Right atrium auricular region (tissue), 2 donors: ENCODE measurements around the gene TEKT2. TPM values are rescaled to one million over a fixed set of nuclear protein-coding genes. Genes with fewer than 3 reads are reported as not detected.
A peak's percentile ranks its signal among the peaks of the same experiment; 100 is the strongest.

ENCODE experiments used
- DNase-seq: peaks from one replicate; pipeline ENCODE4 v3.0.0-alpha.2; 2019; ENCODE audit warnings: low spot score
- H3K27ac ChIP-seq, 2 donors: fragments of 200-600 bp; sonication (generic); 1 replicate in 1 of 2; 2 replicates in 1 of 2; pipeline ENCODE4 v1.5.1; 2016 to 2019
- H3K27me3 ChIP-seq, 2 donors: fragments of 200-600 bp; sonication (generic); one replicate each; pipeline versions ENCODE4 v1.5.1 to v1.6.0; 2017 to 2019
- H3K36me3 ChIP-seq: fragments of 200-600 bp; sonication (generic); one replicate; pipeline ENCODE4 v1.5.1; 2016
- H3K4me1 ChIP-seq, 2 donors: fragments of 200-600 bp; sonication (generic); one replicate each; pipeline versions ENCODE4 v1.5.1 to v1.6.0; 2017 to 2019
- H3K4me3 ChIP-seq, 2 donors: fragments of 200-600 bp; sonication (generic); 1 replicate in 1 of 2; 2 replicates in 1 of 2; pipeline ENCODE4 v1.5.1; 2017 to 2019; ENCODE audit warnings: mild to moderate bottlenecking in 1 of 2, moderate library complexity in 1 of 2
- H3K9me3 ChIP-seq, 2 donors: fragments of 200-600 bp; sonication (generic); one replicate each; pipeline ENCODE4 v1.5.1; 2019
- CTCF ChIP-seq, 2 donors: fragments of 200-600 bp; sonication (generic); IDR thresholded peaks; one replicate each; pipeline ENCODE4 v1.5.1; 2019; ENCODE audit warnings: antibody characterized with exemption in 2 of 2
- total RNA-seq, 2 donors: library from RNA; depleted of rRNA; stranded (reverse); fragments of >200 nt; gene quantifications; one replicate each; pipeline ENCODE4 v1.1.0, GENCODE V29; 2016

The TEKT2 gene
- total RNA-seq, 2 donors from 2014 or later: 0.41 TPM; not detected in 1

DNA sequence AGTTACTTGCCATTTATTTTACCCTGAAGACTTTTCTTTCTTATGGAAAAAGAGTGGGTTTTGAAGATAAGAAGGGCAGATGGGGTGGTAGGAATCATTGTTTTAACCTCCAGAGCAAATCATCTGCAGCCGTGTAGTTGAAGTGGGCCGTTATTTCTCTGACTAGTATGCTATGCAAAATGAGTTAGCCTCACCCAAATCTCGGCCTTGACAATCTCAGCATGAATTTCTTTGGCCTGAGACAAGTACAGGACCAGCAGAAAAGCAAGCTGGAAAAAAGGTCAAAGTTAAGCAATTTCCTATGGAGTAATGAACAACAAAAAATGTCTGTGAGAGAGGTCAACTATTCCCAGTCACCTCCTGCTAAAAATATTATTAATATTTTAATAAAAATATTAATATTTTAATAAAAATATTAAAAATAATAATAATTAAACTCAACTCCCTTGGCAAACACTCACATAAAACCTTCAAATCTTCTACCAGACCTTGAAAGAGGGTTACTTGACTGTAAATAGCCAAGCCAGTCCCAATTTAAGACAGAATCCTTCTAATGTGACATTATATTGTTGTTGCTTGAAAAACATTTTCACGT lies 6.8 kb upstream of the TEKT2 start:
- no peak for DNase-seq
- Histone ChIP-seq H3K27me3 (no peaks in the 10 kb centered on the region), H3K9me3 (no peaks in the 10 kb centered on the region), H3K4me3 (no peak overlapping the region), H3K27ac (no peak overlapping the region), H3K4me1 (no peaks in the 10 kb centered on the region), H3K36me3 (no peaks in the 10 kb centered on the region)
- no peak for TF ChIP-seq CTCF (IDR thresholded peaks at IDR 0.05)

DNA sequence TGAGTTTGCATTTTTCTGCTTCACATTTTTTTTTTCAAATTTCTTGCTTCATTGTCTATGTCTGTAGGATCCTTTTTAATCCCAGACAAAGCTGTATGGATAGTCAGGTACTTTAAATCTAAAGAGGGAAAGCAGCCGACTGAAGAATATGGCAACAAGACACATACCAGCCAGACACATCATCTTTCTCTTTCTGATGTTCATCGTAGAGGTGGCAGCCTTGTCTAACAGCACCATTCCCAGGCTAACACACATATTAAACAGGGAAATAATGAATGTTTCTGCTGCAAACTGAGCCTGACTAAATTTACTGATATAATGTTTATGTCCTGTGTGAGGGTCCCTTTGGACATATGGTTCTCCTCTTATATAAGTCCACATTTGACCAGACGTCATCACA lies 3.7 kb upstream of the TEKT2 start:
- no peaks in the 10 kb centered on the region for H3K9me3 ChIP-seq
- TF ChIP-seq CTCF (IDR thresholded peaks at IDR 0.05): no peak
- H3K4me1 ChIP-seq: peaks cover 0 to 14% of the 10 kb centered on the region in 2 donors
- no peaks in the 10 kb centered on the region for H3K27me3 ChIP-seq
- no peak overlapping the region for H3K4me3 ChIP-seq
- no peaks in the 10 kb centered on the region for H3K36me3 ChIP-seq
- no peak for DNase-seq
- H3K27ac ChIP-seq: no peak overlapping the region

GRCh38 chr1:36080801-36081200 lies 3.1 kb upstream of the TEKT2 start:
- no peak for TF ChIP-seq CTCF (IDR thresholded peaks at IDR 0.05)
- no peak overlapping the region for H3K4me3 ChIP-seq
- H3K36me3 ChIP-seq: no peaks in the 10 kb centered on the region
- no peak overlapping the region for H3K27ac ChIP-seq
- no peaks in the 10 kb centered on the region for H3K27me3 ChIP-seq
- no peaks in the 10 kb centered on the region for H3K9me3 ChIP-seq
- H3K4me1 ChIP-seq: peaks cover 0 to 14% of the 10 kb centered on the region in 2 donors
- DNase-seq: no peak

DNA sequence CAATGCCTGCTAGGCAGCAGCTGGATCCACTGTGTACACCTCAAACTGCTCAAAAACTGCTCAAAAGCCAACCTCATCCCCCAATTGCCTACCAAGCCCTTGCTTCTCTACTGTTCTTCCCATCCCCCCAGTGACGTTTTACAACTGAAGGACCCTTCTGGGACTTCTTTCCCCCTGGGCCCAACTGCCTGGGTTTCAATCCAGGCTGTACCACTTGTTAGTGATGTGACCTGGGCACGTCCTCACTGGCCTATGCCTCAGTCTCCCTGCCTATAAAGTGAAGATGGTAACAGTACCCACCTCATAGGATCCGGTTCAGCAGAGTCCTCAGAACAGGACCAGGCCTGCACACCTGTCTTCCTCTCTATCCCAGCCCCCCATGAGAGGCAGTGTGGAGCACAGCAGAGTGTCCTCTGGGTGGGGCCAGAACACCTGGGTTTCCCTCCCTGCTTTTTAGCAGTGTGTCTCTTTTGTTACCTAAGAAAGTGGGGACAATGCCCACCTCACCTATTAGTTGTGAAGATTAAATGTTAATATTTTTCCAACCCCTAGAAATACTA lies 1.9 kb upstream of the TEKT2 start:
- DNase-seq: peak; percentile 54
- H3K4me1 ChIP-seq: peaks cover 0 to 14% of the 10 kb centered on the region in 2 donors
- no peaks in the 10 kb centered on the region for H3K27me3 ChIP-seq
- no peak overlapping the region for H3K4me3 ChIP-seq
- H3K36me3 ChIP-seq: no peaks in the 10 kb centered on the region
- H3K9me3 ChIP-seq: no peaks in the 10 kb centered on the region
- no peak overlapping the region for H3K27ac ChIP-seq
- TF ChIP-seq CTCF (IDR thresholded peaks at IDR 0.05): no peak

DNA sequence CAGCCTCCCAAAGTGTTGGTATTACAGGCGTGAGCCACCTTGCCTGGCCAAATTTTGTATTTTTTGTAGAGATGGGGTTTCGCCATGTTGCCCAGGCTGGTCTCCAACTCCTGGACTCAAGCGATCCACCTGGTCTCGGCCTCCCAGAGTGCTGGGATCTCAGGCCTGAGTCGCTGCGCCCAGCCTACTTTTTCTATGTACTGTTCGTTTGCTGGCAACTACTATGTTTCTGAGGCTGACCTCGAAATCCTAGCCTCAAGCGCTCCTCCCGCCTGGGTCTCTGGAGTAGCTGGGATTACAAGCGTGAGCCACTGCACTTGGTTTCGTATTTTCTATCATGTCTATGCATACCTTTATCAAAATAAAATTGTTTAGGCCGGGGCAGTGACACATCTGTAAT lies 675 bp upstream of the TEKT2 start:
- Histone ChIP-seq H3K4me3 (no peak overlapping the region), H3K4me1 (peaks cover 0 to 18% of the 10 kb centered on the region in 2 donors), H3K27ac (no peak overlapping the region), H3K9me3 (no peaks in the 10 kb centered on the region), H3K36me3 (no peaks in the 10 kb centered on the region), H3K27me3 (no peaks in the 10 kb centered on the region)
- DNase-seq: peak; percentile 52
- TF ChIP-seq CTCF (IDR thresholded peaks at IDR 0.05): no peak
